Stomach smooth muscle (tissue), 2 donors: ENCODE measurements around the gene ODAPH.

Source experiments
- H3K27ac ChIP-seq: one replicate; pipeline ENCODE4 v1.7.0; 2013; ENCODE audit warnings: mild to moderate bottlenecking, low read length, inconsistent platforms
- H3K27me3 ChIP-seq, 2 donors: one replicate each; pipeline ENCODE4 v1.7.0; 2013; ENCODE audit warnings: low read length in 2 of 2; ENCODE audit not compliant: insufficient read depth in 2 of 2, control insufficient read depth in 1 of 2
- H3K36me3 ChIP-seq, 2 donors: one replicate each; pipeline ENCODE4 v1.7.0; 2013; ENCODE audit warnings: low read length in 2 of 2; ENCODE audit not compliant: control insufficient read depth in 2 of 2, insufficient read depth in 2 of 2
- H3K4me1 ChIP-seq: one replicate; pipeline ENCODE4 v1.7.0; 2013; ENCODE audit warnings: low read length; ENCODE audit not compliant: control insufficient read depth, insufficient read depth
- H3K4me3 ChIP-seq, 2 donors: one replicate each; pipeline ENCODE4 v1.7.0; 2013; ENCODE audit warnings: low read length in 2 of 2
- H3K9ac ChIP-seq, 2 donors: one replicate each; pipeline ENCODE4 v1.7.0; 2013; ENCODE audit warnings: low read length in 2 of 2, mild to moderate bottlenecking in 1 of 2
- H3K9me3 ChIP-seq, 2 donors: one replicate each; pipeline ENCODE4 v1.7.0; 2013; ENCODE audit warnings: low read length in 2 of 2; ENCODE audit not compliant: control insufficient read depth in 2 of 2
- donor health status: healthy.
- donor health status: Pancreatic carcinoma.

ODAPH gene

DNA sequence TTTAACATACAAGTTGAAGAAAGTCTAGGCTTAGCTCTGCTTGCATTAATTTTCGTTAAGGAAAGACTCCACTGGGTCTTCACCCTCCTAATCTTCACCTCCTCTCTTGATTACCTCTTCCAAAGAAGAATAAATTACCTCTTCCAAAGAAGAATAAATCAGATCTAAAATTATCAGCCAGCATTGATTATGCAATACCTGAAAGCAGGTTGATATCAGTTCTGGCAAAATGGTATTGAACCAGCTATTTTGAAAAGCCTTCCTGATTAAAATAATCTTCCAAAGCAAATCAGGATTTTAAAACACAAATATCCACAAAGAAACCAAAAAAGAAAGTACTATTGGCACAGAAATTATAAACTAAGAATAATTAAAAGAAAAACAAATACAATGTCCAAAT, 37.5 kb downstream of the ODAPH start:
- Histone ChIP-seq H3K36me3 (peaks cover 0 to 12% of the 10 kb centered on the region in 2 donors), H3K27ac (no peak overlapping the region), H3K4me1 (no peaks in the 10 kb centered on the region), H3K4me3 (no peak overlapping the region), H3K9ac (no peak overlapping the region), H3K27me3 (no peaks in the 10 kb centered on the region), H3K9me3 (no peaks in the 10 kb centered on the region)

DNA sequence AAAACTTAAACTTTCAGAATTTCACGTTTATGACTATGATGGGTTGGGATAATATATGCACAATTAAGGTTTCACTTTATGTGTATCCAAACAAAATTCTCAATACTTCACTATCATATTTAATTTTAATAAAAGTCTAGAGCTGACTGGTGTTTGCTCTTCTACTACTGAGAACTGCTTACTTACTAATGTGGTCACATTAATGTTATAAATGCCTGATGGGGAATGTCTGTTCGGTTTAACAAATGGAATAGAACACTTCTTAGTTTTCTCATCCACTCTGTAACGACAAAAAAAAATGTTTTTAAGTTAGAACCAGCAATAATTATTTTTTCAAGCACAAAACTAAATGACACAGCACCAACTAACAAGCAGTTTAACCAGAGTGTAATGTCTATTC, 40.2 kb downstream of the ODAPH start:
- H3K9ac ChIP-seq = no peak overlapping the region
- H3K4me3 ChIP-seq = no peak overlapping the region
- H3K9me3 ChIP-seq = no peaks in the 10 kb centered on the region
- no peak overlapping the region for H3K27ac ChIP-seq
- H3K36me3 ChIP-seq = peaks cover 6 to 19% of the 10 kb centered on the region in 2 donors
- no peaks in the 10 kb centered on the region for H3K4me1 ChIP-seq
- H3K27me3 ChIP-seq = no peaks in the 10 kb centered on the region

DNA sequence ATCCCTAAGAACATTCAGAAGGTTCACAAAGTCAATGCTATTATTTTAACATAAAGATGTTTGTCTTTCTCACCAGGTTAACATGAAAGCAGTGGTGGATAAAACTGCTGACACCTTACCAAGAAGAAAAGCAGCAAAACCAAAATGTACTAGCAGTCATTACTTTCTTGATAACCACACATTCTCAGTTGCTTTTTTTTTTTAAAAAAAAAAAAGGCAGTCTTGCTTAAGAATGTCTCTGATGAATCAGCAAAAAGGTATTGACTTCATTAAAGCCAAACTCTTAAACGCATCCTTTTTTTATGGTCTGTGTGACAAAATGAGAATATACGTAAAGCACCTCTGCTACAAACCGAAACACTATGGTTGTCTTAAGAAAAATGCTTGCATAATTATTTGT, 42.5 kb downstream of the ODAPH start:
- Histone ChIP-seq H3K36me3 (peaks cover 6 to 18% of the 10 kb centered on the region in 2 donors), H3K9ac (no peak overlapping the region), H3K4me3 (no peak overlapping the region), H3K27me3 (no peaks in the 10 kb centered on the region), H3K9me3 (no peaks in the 10 kb centered on the region), H3K27ac (no peak overlapping the region), H3K4me1 (no peaks in the 10 kb centered on the region)

DNA sequence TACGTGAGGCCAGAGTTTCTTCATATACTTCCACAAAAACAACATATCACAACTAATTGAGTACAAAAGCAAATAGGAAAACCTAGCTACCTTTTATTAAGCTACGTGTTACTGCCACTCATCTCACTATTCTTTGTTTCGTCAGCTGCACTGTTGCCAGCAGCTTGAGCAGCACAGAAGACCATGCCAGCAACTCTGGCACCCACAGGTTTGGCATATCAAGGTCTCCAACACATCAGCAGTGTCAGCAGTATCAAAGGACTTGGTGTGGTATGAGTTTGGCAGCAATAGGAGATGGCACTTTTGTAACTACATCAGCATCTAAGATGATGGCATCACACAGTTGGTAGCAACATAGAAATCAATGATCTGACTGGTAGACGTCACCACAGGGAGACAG, 43.8 kb downstream of the ODAPH start:
- Histone ChIP-seq H3K27ac (no peak overlapping the region), H3K9ac (no peak overlapping the region), H3K36me3 (peaks cover 6 to 16% of the 10 kb centered on the region in 2 donors), H3K27me3 (no peaks in the 10 kb centered on the region), H3K9me3 (no peaks in the 10 kb centered on the region), H3K4me3 (no peak overlapping the region), H3K4me1 (no peaks in the 10 kb centered on the region)

DNA sequence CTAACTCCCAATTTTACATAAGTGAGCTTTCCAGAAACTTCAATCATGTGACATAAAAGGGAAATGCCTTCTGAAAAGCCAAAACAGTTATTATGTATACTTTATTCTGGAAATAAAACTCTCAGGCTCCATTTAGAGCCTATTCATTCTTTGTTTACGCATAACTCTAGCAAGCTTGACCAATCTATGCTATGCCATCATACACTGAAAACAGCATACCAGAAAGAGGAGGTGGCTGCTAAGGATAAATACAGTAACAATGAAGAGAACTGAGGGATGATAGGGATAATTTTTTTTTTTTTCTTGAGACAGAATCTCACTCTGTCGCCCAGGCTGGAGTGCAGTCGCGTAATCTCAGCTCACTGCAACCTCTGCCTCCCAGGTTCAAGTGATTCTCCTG, 50.1 kb downstream of the ODAPH start:
- no peak overlapping the region for H3K27ac ChIP-seq
- H3K4me1 ChIP-seq = no peaks in the 10 kb centered on the region
- no peaks in the 10 kb centered on the region for H3K27me3 ChIP-seq
- H3K9ac ChIP-seq = no peak overlapping the region
- no peaks in the 10 kb centered on the region for H3K36me3 ChIP-seq
- no peak overlapping the region for H3K4me3 ChIP-seq
- H3K9me3 ChIP-seq = no peaks in the 10 kb centered on the region

DNA sequence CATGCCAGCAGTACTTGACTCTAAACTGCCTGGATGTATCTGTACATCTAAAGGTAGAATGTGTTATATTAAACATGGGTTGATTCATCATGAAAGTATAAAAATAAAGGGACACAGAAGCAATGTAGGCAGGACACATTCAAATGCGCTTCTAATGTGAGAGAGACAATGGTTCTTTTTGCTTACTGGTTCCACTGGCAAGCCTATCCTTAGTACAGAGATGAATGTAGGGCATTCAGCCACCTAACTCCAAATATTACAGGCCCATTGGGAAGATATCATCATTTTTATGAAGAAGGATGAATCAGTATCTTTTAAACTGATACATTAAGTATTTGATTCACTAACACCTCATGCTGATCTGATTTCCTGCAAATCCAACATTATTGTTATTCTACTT, 56.4 kb downstream of the ODAPH start:
- Histone ChIP-seq H3K9me3 (no peaks in the 10 kb centered on the region), H3K4me3 (no peak overlapping the region), H3K4me1 (no peaks in the 10 kb centered on the region), H3K27me3 (no peaks in the 10 kb centered on the region), H3K9ac (no peak overlapping the region), H3K27ac (no peak overlapping the region), H3K36me3 (no peaks in the 10 kb centered on the region)
